ENCODE results near the gene ROM1.
A peak's percentile ranks its signal among the peaks of the same experiment; 100 is the strongest.
"Not testable (repeated sequence)": the region's sequence is repeated elsewhere in the genome, so short reads cannot be mapped to it uniquely, and the experiment has no call there.

ROM1 gene

GRCh38 chr11:62612366-62613290, at the start of gene ROM1, which contains the start of gene EML3:
TSS of gene ROM1 (plus strand) at chr11:62613257. CDS start at chr11:62613282, 25 bp downstream.
TSS of gene EML3 (minus strand) at chr11:62612775. CDS start at chr11:62612457, 318 bp downstream.
- H3K27me3 ChIP-seq (ENCODE audit: insufficient read depth, low read length): no peaks in the 10 kb centered on the region
- peaks cover 20% of the 10 kb centered on the region for H3K4me1 ChIP-seq (ENCODE audit: control insufficient read depth, insufficient read depth, low read length, unreplicated experiment)
- peak within 1 kb of the TSS; percentile 82 for H3K4me3 ChIP-seq (ENCODE audit: low read depth, low read length)
- H2AFZ ChIP-seq (ENCODE audit: low read length, unreplicated experiment): peak within 1 kb of the TSS; percentile 4
- H3K36me3 ChIP-seq (ENCODE audit: insufficient read depth, low read length): no peaks in the 10 kb centered on the region
- peak within 1 kb of the TSS; percentile 56 for H3K27ac ChIP-seq (ENCODE audit: low read depth, low read length)
- peaks cover 8% of the 10 kb centered on the region for H3K79me2 ChIP-seq (ENCODE audit: control insufficient read depth, insufficient read depth, low read length, unreplicated experiment)

DNA sequence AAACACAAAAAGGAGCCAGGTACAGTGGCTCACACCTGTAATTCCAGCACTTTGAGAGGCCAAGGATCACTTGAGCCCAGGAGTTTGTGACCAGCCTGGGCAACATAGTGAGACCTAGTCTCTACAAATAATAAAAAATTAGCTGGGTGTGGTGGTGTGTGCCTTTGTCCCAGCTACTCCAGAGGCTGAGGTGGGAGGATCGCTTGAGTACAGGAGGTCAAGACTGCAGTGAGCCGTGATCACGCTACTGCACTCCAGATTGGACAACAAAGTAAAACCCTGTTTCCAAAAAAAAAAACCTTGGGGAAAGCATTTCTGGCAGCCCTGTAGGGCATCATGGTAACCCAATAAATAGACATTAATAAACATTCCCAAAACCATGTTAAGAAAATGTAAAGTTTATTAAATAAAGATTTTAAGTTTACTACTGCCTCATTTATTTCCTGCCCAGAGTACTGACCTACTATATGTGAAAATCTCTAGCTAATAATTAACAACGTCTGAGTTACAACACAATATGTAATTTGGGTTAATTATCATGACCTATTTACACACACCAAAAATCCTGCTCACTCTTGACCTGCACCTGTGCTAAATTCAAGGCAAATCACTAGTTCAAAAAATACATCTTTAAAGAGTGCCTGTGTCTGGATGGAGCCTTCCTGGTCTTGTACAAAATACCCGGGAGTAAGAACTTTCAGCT, 47.8 kb upstream of the ROM1 start:
- H3K36me3 ChIP-seq (ENCODE audit: insufficient read depth, low read length): peaks cover 26% of the 10 kb centered on the region
- no peak overlapping the region for H3K4me3 ChIP-seq (ENCODE audit: low read depth, low read length)
- no peak overlapping the region for H2AFZ ChIP-seq (ENCODE audit: low read length, unreplicated experiment)
- peak overlapping the region; percentile 10; the same call in 1 of the 2 replicates for H3K27ac ChIP-seq (ENCODE audit: low read depth, low read length)
- peaks cover 26% of the 10 kb centered on the region for H3K4me1 ChIP-seq (ENCODE audit: control insufficient read depth, insufficient read depth, low read length, unreplicated experiment)
- peaks cover 58% of the 10 kb centered on the region for H3K79me2 ChIP-seq (ENCODE audit: control insufficient read depth, insufficient read depth, low read length, unreplicated experiment)
- no peaks in the 10 kb centered on the region for H3K27me3 ChIP-seq (ENCODE audit: insufficient read depth, low read length)

GRCh38 chr11:62566247-62566646, 46.8 kb upstream of the ROM1 start:
- Histone ChIP-seq H3K36me3 (ENCODE audit: insufficient read depth, low read length) (peaks cover 28% of the 10 kb centered on the region), H3K27me3 (ENCODE audit: insufficient read depth, low read length) (no peaks in the 10 kb centered on the region), H3K79me2 (ENCODE audit: control insufficient read depth, insufficient read depth, low read length, unreplicated experiment) (peaks cover 67% of the 10 kb centered on the region), H3K27ac (ENCODE audit: low read depth, low read length) (no peak overlapping the region), H3K4me3 (ENCODE audit: low read depth, low read length) (no peak overlapping the region), H3K4me1 (ENCODE audit: control insufficient read depth, insufficient read depth, low read length, unreplicated experiment) (peaks cover 26% of the 10 kb centered on the region), H2AFZ (ENCODE audit: low read length, unreplicated experiment) (no peak overlapping the region)

GRCh38 chr11:62567018-62567633, 45.9 kb upstream of the ROM1 start:
- H3K36me3 ChIP-seq (ENCODE audit: insufficient read depth, low read length): peaks cover 37% of the 10 kb centered on the region
- no peak overlapping the region for H3K4me3 ChIP-seq (ENCODE audit: low read depth, low read length)
- peaks cover 30% of the 10 kb centered on the region for H3K4me1 ChIP-seq (ENCODE audit: control insufficient read depth, insufficient read depth, low read length, unreplicated experiment)
- H2AFZ ChIP-seq (ENCODE audit: low read length, unreplicated experiment): no peak overlapping the region
- H3K27ac ChIP-seq (ENCODE audit: low read depth, low read length): 0 out of 2 replicates have a peak overlapping the region, but pooled peaks have one; percentile 1
- H3K27me3 ChIP-seq (ENCODE audit: insufficient read depth, low read length): no peaks in the 10 kb centered on the region
- H3K79me2 ChIP-seq (ENCODE audit: control insufficient read depth, insufficient read depth, low read length, unreplicated experiment): peaks cover 75% of the 10 kb centered on the region

GRCh38 chr11:62569611-62570010, 43.4 kb upstream of the ROM1 start:
- Histone ChIP-seq H3K36me3 (ENCODE audit: insufficient read depth, low read length) (peaks cover 44% of the 10 kb centered on the region), H3K4me1 (ENCODE audit: control insufficient read depth, insufficient read depth, low read length, unreplicated experiment) (peaks cover 27% of the 10 kb centered on the region), H3K79me2 (ENCODE audit: control insufficient read depth, insufficient read depth, low read length, unreplicated experiment) (peaks cover 84% of the 10 kb centered on the region), H2AFZ (ENCODE audit: low read length, unreplicated experiment) (no peak overlapping the region), H3K27me3 (ENCODE audit: insufficient read depth, low read length) (no peaks in the 10 kb centered on the region), H3K27ac (ENCODE audit: low read depth, low read length) (no peak overlapping the region), H3K4me3 (ENCODE audit: low read depth, low read length) (no peak overlapping the region; the same call in 1 of the 2 replicates)

GRCh38 chr11:62570903-62571302, 42.2 kb upstream of the ROM1 start:
- H3K27ac ChIP-seq (ENCODE audit: low read depth, low read length); H2AFZ ChIP-seq (ENCODE audit: low read length, unreplicated experiment); H3K27me3 ChIP-seq (ENCODE audit: insufficient read depth, low read length): not testable (repeated sequence)
- Histone ChIP-seq H3K4me1 (ENCODE audit: control insufficient read depth, insufficient read depth, low read length, unreplicated experiment) (peaks cover 32% of the 10 kb centered on the region), H3K4me3 (ENCODE audit: low read depth, low read length) (peak overlapping the region; percentile 86; the same call in 1 of the 2 replicates), H3K36me3 (ENCODE audit: insufficient read depth, low read length) (peaks cover 38% of the 10 kb centered on the region), H3K79me2 (ENCODE audit: control insufficient read depth, insufficient read depth, low read length, unreplicated experiment) (peaks cover 92% of the 10 kb centered on the region)

GRCh38 chr11:62571493-62571892, 41.6 kb upstream of the ROM1 start:
- not testable (repeated sequence) for H3K27me3 ChIP-seq (ENCODE audit: insufficient read depth, low read length); H3K27ac ChIP-seq (ENCODE audit: low read depth, low read length); H2AFZ ChIP-seq (ENCODE audit: low read length, unreplicated experiment)
- Histone ChIP-seq H3K36me3 (ENCODE audit: insufficient read depth, low read length) (peaks cover 33% of the 10 kb centered on the region), H3K4me3 (ENCODE audit: low read depth, low read length) (peak overlapping the region; percentile 86), H3K79me2 (ENCODE audit: control insufficient read depth, insufficient read depth, low read length, unreplicated experiment) (peaks cover 90% of the 10 kb centered on the region), H3K4me1 (ENCODE audit: control insufficient read depth, insufficient read depth, low read length, unreplicated experiment) (peaks cover 38% of the 10 kb centered on the region)

GRCh38 chr11:62572431-62572830, 40.6 kb upstream of the ROM1 start:
- Histone ChIP-seq H3K27me3 (ENCODE audit: insufficient read depth, low read length) (no peaks in the 10 kb centered on the region), H2AFZ (ENCODE audit: low read length, unreplicated experiment) (no peak overlapping the region), H3K27ac (ENCODE audit: low read depth, low read length) (peak overlapping the region; percentile 17), H3K36me3 (ENCODE audit: insufficient read depth, low read length) (peaks cover 25% of the 10 kb centered on the region), H3K4me1 (ENCODE audit: control insufficient read depth, insufficient read depth, low read length, unreplicated experiment) (peaks cover 46% of the 10 kb centered on the region), H3K79me2 (ENCODE audit: control insufficient read depth, insufficient read depth, low read length, unreplicated experiment) (peaks cover 85% of the 10 kb centered on the region), H3K4me3 (ENCODE audit: low read depth, low read length) (peak overlapping the region; percentile 86)

DNA sequence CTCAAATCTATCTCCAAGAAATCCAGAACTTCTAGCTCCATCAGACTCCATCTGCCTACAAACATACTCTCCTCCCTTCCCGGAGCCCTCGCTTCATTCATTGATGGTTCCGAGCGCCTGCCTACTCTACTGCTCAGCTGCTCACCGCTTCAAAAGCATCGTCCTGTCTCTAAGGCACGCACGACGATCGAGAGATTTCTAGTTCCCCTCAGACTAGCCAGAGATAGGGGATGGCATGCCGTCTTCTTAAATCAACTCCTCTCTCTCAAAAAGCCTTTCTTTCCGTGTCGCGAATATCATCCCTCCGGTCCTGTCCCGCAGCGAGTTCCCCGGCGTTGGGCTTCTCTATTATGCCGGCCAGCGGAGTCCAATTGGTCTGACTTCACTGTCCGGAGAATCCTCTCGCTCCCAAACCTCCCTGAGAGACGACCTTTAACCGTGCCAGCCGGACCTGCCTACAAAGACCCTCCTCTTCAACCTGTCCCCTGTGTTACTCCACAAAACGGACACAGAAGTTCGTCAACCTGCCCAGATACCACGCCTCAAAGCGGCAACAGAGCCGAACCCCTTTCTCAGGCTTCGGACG, 40.0 kb upstream of the ROM1 start:
- no peaks in the 10 kb centered on the region for H3K27me3 ChIP-seq (ENCODE audit: insufficient read depth, low read length)
- H3K4me3 ChIP-seq (ENCODE audit: low read depth, low read length): peak overlapping the region; percentile 86
- H3K4me1 ChIP-seq (ENCODE audit: control insufficient read depth, insufficient read depth, low read length, unreplicated experiment): peaks cover 46% of the 10 kb centered on the region
- peak overlapping the region; percentile 57 for H3K27ac ChIP-seq (ENCODE audit: low read depth, low read length)
- peaks cover 23% of the 10 kb centered on the region; the same call in 1 of the 2 replicates for H3K36me3 ChIP-seq (ENCODE audit: insufficient read depth, low read length)
- H2AFZ ChIP-seq (ENCODE audit: low read length, unreplicated experiment): peak overlapping the region; percentile 49
- peaks cover 79% of the 10 kb centered on the region for H3K79me2 ChIP-seq (ENCODE audit: control insufficient read depth, insufficient read depth, low read length, unreplicated experiment)
